HepG2 (cell line): ENCODE data around the gene PKNOX2. TPM values are rescaled to one million over a fixed set of nuclear protein-coding genes. Genes with fewer than 3 reads are reported as not detected.

Source experiments
- ATAC-seq: fragments of 200-7000 bp; cut with Tn5 transposase; 3 replicates; pipeline ENCODE4 v1.9.1; 2020; ENCODE audit warnings: mild to moderate bottlenecking, moderate library complexity
- BruUV-seq: library from RNA; stranded (reverse); fragments of 400-500 nt; replicated peaks from 2 replicates; lab custom pipeline; 2021; lab: Mats Ljungman, UMichigan
- CTCF ChIA-PET: fragments of 300-600 bp; formaldehyde crosslinking; extraction: SDS; loops from one replicate; lab custom pipeline; 2021; ENCODE audit warnings: low total read pairs, inconsistent platforms, low intra/inter-chr PET ratio; lab: Yijun Ruan, JAX
- POLR2A ChIA-PET: fragments of 350-600 bp; sonication (Branson Sonifier 250); formaldehyde crosslinking; loops from one replicate; lab custom pipeline; 2020; ENCODE audit warnings: antibody characterized with exemption, inconsistent platforms; lab: Yijun Ruan, JAX
- DNase-seq: peaks from one replicate; pipeline ENCODE4 v3.0.0-alpha.2; 2015; ENCODE audit warnings: low spot score
- FAIRE-seq: peaks from 3 replicates; lab custom pipeline; 2011; peaks lifted over from hg19 to GRCh38; lab: Jason Lieb, UNC
- H2AFZ ChIP-seq: one replicate; pipeline ENCODE4 v1.6.1; 2011; ENCODE audit warnings: low read length, inconsistent platforms
- H3K27ac ChIP-seq: fragments of 300-600 bp; 3 replicates; pipeline ENCODE4 v1.8.0; 2011; ENCODE audit warnings: mixed run types, mild to moderate bottlenecking, mixed read lengths, low read length, inconsistent platforms; ENCODE audit not compliant: insufficient read depth; ENCODE audit errors: extremely low read length
- H3K27me3 ChIP-seq, 2 experiments: fragments of 200-600 bp in 1 of 2; 2 replicates in 1 of 2; 3 replicates in 1 of 2; pipeline versions ENCODE4 v1.6.0 to v1.8.0; 2011; ENCODE audit warnings: low read length in 2 of 2, mild to moderate bottlenecking in 2 of 2, moderate library complexity in 2 of 2, inconsistent platforms in 1 of 2; ENCODE audit not compliant: insufficient read depth in 2 of 2, control insufficient read depth in 1 of 2
- H3K36me3 ChIP-seq, 2 experiments: fragments of 200-600 bp in 1 of 2; replicated peaks in 1 of 2; 2 replicates in 1 of 2; 3 replicates in 1 of 2; pipeline versions ENCODE4 v1.5.1 to v1.8.0; 2011; ENCODE audit warnings: low read length in 2 of 2, inconsistent platforms in 1 of 2; ENCODE audit not compliant: insufficient read depth in 2 of 2, control insufficient read depth in 1 of 2
- H3K4me1 ChIP-seq: 2 replicates; pipeline ENCODE4 v1.5.1; 2012; ENCODE audit warnings: low read length, inconsistent platforms; ENCODE audit not compliant: insufficient read depth
- H3K4me2 ChIP-seq: 2 replicates; pipeline ENCODE4 v1.6.0; 2011; ENCODE audit warnings: low read depth, low read length, inconsistent platforms
- H3K4me3 ChIP-seq, 3 experiments: fragments of 200-600 bp in 1 of 3; sonication (generic), shearing (Covaris generic) in 1 of 3; replicated peaks in 1 of 3; 2 replicates each; pipeline ENCODE4 v1.5.1; 2011 to 2016; ENCODE audit warnings: low read length in 3 of 3, inconsistent platforms in 2 of 3, low read depth in 2 of 3, mild to moderate bottlenecking in 2 of 3, control low read depth in 1 of 3, mixed read lengths in 1 of 3; ENCODE audit not compliant: insufficient read depth in 1 of 3
- H3K79me2 ChIP-seq: one replicate; pipeline ENCODE4 v1.6.1; 2011; ENCODE audit warnings: low read length, inconsistent platforms; ENCODE audit not compliant: insufficient read depth
- H3K9ac ChIP-seq: 2 replicates; pipeline ENCODE4 v1.6.0; 2011; ENCODE audit warnings: mild to moderate bottlenecking, low read depth, low read length, inconsistent platforms; ENCODE audit not compliant: insufficient read depth
- H3K9me3 ChIP-seq: 2 replicates; pipeline ENCODE4 v1.5.1; 2012; ENCODE audit warnings: mild to moderate bottlenecking, low read length
- H4K20me1 ChIP-seq: 2 replicates; pipeline ENCODE4 v1.6.0; 2011; ENCODE audit warnings: inconsistent platforms, mild to moderate bottlenecking, low read length, moderate library complexity; ENCODE audit not compliant: insufficient read depth
- BATF2 ChIP-seq: sonication (generic); formaldehyde crosslinking; IDR thresholded peaks from 2 replicates; pipeline ENCODE4 v1.8.0; 2022; ENCODE audit warnings: mild to moderate bottlenecking, missing genetic modification reagents, moderate library complexity
- FOXP4 ChIP-seq: sonication (generic); formaldehyde crosslinking; IDR thresholded peaks from 2 replicates; pipeline ENCODE4 v1.4.0; 2020; ENCODE audit warnings: missing genetic modification reagents
- HDAC6 ChIP-seq: fragments of 200-600 bp; sonication (generic); IDR thresholded peaks from 2 replicates; pipeline ENCODE4 v1.7.0; 2017; ENCODE audit warnings: mild to moderate bottlenecking, antibody characterized with exemption, low read length, low read depth
- MAF1 ChIP-seq: sonication (generic); formaldehyde crosslinking; IDR thresholded peaks from 2 replicates; pipeline ENCODE4 v1.5.0; 2020; ENCODE audit warnings: missing genetic modification reagents, borderline replicate concordance
- REPIN1 ChIP-seq: sonication (generic); formaldehyde crosslinking; IDR thresholded peaks from 2 replicates; pipeline ENCODE4 v1.8.0; 2022; ENCODE audit warnings: missing genetic modification reagents, low read depth, mild to moderate bottlenecking, borderline replicate concordance
- TMF1 ChIP-seq: sonication (generic); formaldehyde crosslinking; IDR thresholded peaks from 2 replicates; pipeline ENCODE4 v1.8.1; 2022; ENCODE audit warnings: low read depth, missing genetic modification reagents
- ZBTB14 ChIP-seq: sonication (generic); formaldehyde crosslinking; IDR thresholded peaks from 2 replicates; pipeline ENCODE4 v1.4.0; 2020; ENCODE audit warnings: missing genetic modification reagents
- ZNF407 ChIP-seq: sonication (generic); formaldehyde crosslinking; IDR thresholded peaks from one replicate; pipeline ENCODE4 v1.5.1; 2020; ENCODE audit warnings: mild to moderate bottlenecking, missing genetic modification reagents; ENCODE audit errors: not compliant biosample characterization
- ZNF784 ChIP-seq: sonication (generic); formaldehyde crosslinking; IDR thresholded peaks from 2 replicates; pipeline ENCODE4 v1.5.1; 2020; ENCODE audit warnings: missing genetic modification reagents, mild to moderate bottlenecking, borderline replicate concordance
- WGBS: methylation state at CpG from one replicate; pipeline ENCODE4 v1.1.6; 2017; ENCODE audit warnings: low lambda C conversion rate; 5-methylcytosine and 5-hydroxymethylcytosine counted together
- in situ Hi-C: cut with HindIII; loops from 2 replicates; pipeline ENCODE4 v1.10.0; 2017; ENCODE audit warnings: low pct_unique_long_range_greater_than_20kb; ENCODE audit not compliant: extremely low pct_ligation_motif_present
- intact Hi-C: fragments of 100-400 bp; cut with micrococcal nuclease; formaldehyde crosslinking; loops from one replicate; pipeline ENCODE4 v1.10.0; 2022; ENCODE audit not compliant: unreplicated experiment
- polyA plus RNA-seq, 8 experiments: library from polyadenylated mRNA; depleted of rRNA in 3 of 8; stranded (reverse) in 7 of 8; unstranded in 1 of 8; fragments of >200 nt; fragmentation: Illumina TruSeq in 4 of 8; extraction: Trizol in 4 of 8; gene quantifications; 2 replicates each; pipeline versions ENCODE4 v1.2.1 to v1.2.3, GENCODE V29; 2011 to 2016; ENCODE audit warnings: low read depth in 4 of 8, missing spikeins in 1 of 8, mixed read lengths in 1 of 8; ENCODE audit not compliant: insufficient read depth in 1 of 8
- total RNA-seq, 5 experiments: library from RNA; depleted of rRNA; stranded (reverse); fragments of >200 nt; fragmentation: Illumina TruSeq; extraction: Trizol; gene quantifications; 2 replicates each; pipeline ENCODE4 v1.2.3, GENCODE V29; 2016; ENCODE audit warnings: low read depth in 1 of 5

PKNOX2 gene
- total and polyA plus RNA-seq, 2 of the 13 experiments (the other 11 are each of a cell fraction or from before 2014, with no cell fraction given): not detected

GRCh38 chr11:125167292-125167953 is 2.9 kb downstream of the PKNOX2 start:
- 73% methylated on average over 28 of the region's 28 CpGs for WGBS
- no peak overlapping the region for H3K4me3 ChIP-seq
- in situ Hi-C loops (loop anchor here (5.0 kb wide), 1 partner anchor 180 kb away; no protein-coding TSS in a partner anchor), intact Hi-C loops (loop anchor here (10.0 kb wide), 1 partner anchor 57 kb away; no protein-coding TSS in a partner anchor)
- no TSS peak for BruUV-seq
- no peaks in the 10 kb centered on the region for H3K36me3 ChIP-seq
- no peak overlapping the region for H3K9ac ChIP-seq
- ATAC-seq: no peak
- DNase-seq: no peak
- no peaks in the 10 kb centered on the region for H3K9me3 ChIP-seq
- H3K27me3 ChIP-seq: peaks cover 5 to 84% of the 10 kb centered on the region in 2 experiments; a peak in 4 of 5 replicates
- ChIA-PET CTCF (no interaction called here), POLR2A (no interaction called here)
- H3K27ac ChIP-seq: no peak overlapping the region
- H2AFZ ChIP-seq: no peak overlapping the region
- no peaks in the 10 kb centered on the region for H4K20me1 ChIP-seq
- no peaks in the 10 kb centered on the region for H3K79me2 ChIP-seq
- peaks cover 18% of the 10 kb centered on the region for H3K4me1 ChIP-seq
- FAIRE-seq: no peak
- H3K4me2 ChIP-seq: no peak overlapping the region
- TF ChIP-seq FOXP4 (CRISPR knock-in tag) (no peak), ZNF784 (CRISPR knock-in tag) (no peak), ZBTB14 (CRISPR knock-in tag) (no peak), HDAC6 (no peak), ZNF407 (CRISPR knock-in tag) (no peak), MAF1 (no peak), TMF1 (no peak), BATF2 (no peak), REPIN1 (CRISPR knock-in tag) (no peak)
